Lung (tissue), 12 donors: ENCODE data around the gene BAG1. TPM values are rescaled to one million over a fixed set of nuclear protein-coding genes. Genes with fewer than 3 reads are reported as not detected.

Experiments used
- ATAC-seq: fragments of 200-7000 bp; cut with Tn5 transposase; one replicate; pipeline ENCODE4 v1.9.1; 2020; ENCODE audit warnings: moderate number of reproducible peaks; ENCODE audit not compliant: insufficient read depth, low FRiP score
- DNase-seq, 3 donors: peaks; one replicate each; pipeline ENCODE4 v3.0.0-alpha.2; 2013 to 2017
- H3K27ac ChIP-seq, 2 donors: one replicate each; pipeline ENCODE4 v1.5.1; 2013; ENCODE audit warnings: mild to moderate bottlenecking in 2 of 2, moderate library complexity in 2 of 2, control low read depth in 1 of 2, inconsistent platforms in 1 of 2, low read depth in 1 of 2, low read length in 1 of 2
- H3K27me3 ChIP-seq, 3 donors: one replicate each; pipeline ENCODE4 v1.5.1; 2013; ENCODE audit warnings: low read length in 2 of 3; ENCODE audit not compliant: control insufficient read depth in 3 of 3, insufficient read depth in 3 of 3
- H3K36me3 ChIP-seq, 4 donors: one replicate each; pipeline ENCODE4 v1.5.1; 2013; ENCODE audit warnings: low read length in 4 of 4, mild to moderate bottlenecking in 1 of 4, moderate library complexity in 1 of 4; ENCODE audit not compliant: control insufficient read depth in 4 of 4, insufficient read depth in 4 of 4
- H3K4me1 ChIP-seq, 5 donors: one replicate each; pipeline ENCODE4 v1.5.1; 2013; ENCODE audit warnings: low read length in 5 of 5, mild to moderate bottlenecking in 2 of 5, moderate library complexity in 1 of 5; ENCODE audit not compliant: control insufficient read depth in 5 of 5, insufficient read depth in 5 of 5
- H3K4me3 ChIP-seq: one replicate; pipeline ENCODE4 v1.5.1; 2013; ENCODE audit warnings: mild to moderate bottlenecking, control low read depth, moderate library complexity
- H3K9ac ChIP-seq, 2 donors: one replicate each; pipeline ENCODE4 v1.5.1; 2013; ENCODE audit warnings: low read length in 2 of 2, control low read depth in 1 of 2; ENCODE audit not compliant: insufficient read depth in 1 of 2
- H3K9me3 ChIP-seq, 4 donors: one replicate each; pipeline ENCODE4 v1.5.1; 2013; ENCODE audit warnings: low read length in 3 of 4, mild to moderate bottlenecking in 1 of 4, moderate library complexity in 1 of 4; ENCODE audit not compliant: control insufficient read depth in 4 of 4, insufficient read depth in 3 of 4
- WGBS, 2 donors: extraction: QIAGEN DNeasy Blood & Tissue Kit; methylation state at CpG; one replicate each; pipeline ENCODE4 v1.1.7; 2013; 5-methylcytosine and 5-hydroxymethylcytosine counted together
- polyA plus RNA-seq, 2 donors: library from polyadenylated mRNA; stranded (reverse); fragments of 200-250 nt; gene quantifications; one replicate each; pipeline ENCODE4 v1.2.1, GENCODE V29; 2013
- total RNA-seq, 2 donors: library from RNA; depleted of rRNA in 1 of 2; stranded (reverse); fragments of >200 nt in 1 of 2; gene quantifications; one replicate each; pipeline ENCODE4 v1.2.1, GENCODE V29; 2014 to 2021
- TF ChIP-seq, protein P1 (sequence below): IDR thresholded peaks from 2 replicates; pipeline ENCODE4 v1.5.1; 2012; ENCODE audit warnings: mild to moderate bottlenecking; ENCODE audit errors: control extremely low read depth, extremely low read depth
- donor health status: control.
- donor health status: control.
- donor health status: Bipolar disorder and iron deficiency.
- donor health status: healthy.
- donor health status: DM: yes; HTN: yes; CAD: no.

The BAG1 gene
- total and polyA plus RNA-seq, 4 donors: 84.1 to 135 (median 106) TPM

GRCh38 chr9:33263131-33264002 is 1.1 kb downstream of the BAG1 start:
- H3K27me3 ChIP-seq: no peaks in the 10 kb centered on the region
- H3K9ac ChIP-seq: peak overlapping the region in 1 of 2 donors; percentile 66
- TF ChIP-seq, protein P1, sequence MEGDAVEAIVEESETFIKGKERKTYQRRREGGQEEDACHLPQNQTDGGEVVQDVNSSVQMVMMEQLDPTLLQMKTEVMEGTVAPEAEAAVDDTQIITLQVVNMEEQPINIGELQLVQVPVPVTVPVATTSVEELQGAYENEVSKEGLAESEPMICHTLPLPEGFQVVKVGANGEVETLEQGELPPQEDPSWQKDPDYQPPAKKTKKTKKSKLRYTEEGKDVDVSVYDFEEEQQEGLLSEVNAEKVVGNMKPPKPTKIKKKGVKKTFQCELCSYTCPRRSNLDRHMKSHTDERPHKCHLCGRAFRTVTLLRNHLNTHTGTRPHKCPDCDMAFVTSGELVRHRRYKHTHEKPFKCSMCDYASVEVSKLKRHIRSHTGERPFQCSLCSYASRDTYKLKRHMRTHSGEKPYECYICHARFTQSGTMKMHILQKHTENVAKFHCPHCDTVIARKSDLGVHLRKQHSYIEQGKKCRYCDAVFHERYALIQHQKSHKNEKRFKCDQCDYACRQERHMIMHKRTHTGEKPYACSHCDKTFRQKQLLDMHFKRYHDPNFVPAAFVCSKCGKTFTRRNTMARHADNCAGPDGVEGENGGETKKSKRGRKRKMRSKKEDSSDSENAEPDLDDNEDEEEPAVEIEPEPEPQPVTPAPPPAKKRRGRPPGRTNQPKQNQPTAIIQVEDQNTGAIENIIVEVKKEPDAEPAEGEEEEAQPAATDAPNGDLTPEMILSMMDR: no peak
- DNase-seq (peak; percentile 21 to 35 (median 24)), ATAC-seq (no peak)
- no peaks in the 10 kb centered on the region for H3K9me3 ChIP-seq
- 5 to 6% methylated on average over 25 of the region's 25 CpGs for WGBS, 2 donors
- peaks cover 4 to 18% (median 7%) of the 10 kb centered on the region in 5 donors for H3K4me1 ChIP-seq
- peak overlapping the region; percentile 96 to 98 for H3K27ac ChIP-seq
- peak overlapping the region; percentile 98 for H3K4me3 ChIP-seq
- peaks cover 16 to 44% (median 29%) of the 10 kb centered on the region in 4 donors for H3K36me3 ChIP-seq

GRCh38 chr9:33260372-33260771 is 4.1 kb downstream of the BAG1 start:
- Histone ChIP-seq H3K36me3 (peaks cover 14 to 49% (median 37%) of the 10 kb centered on the region in 4 donors), H3K4me3 (no peak overlapping the region), H3K27ac (no peak overlapping the region), H3K9ac (no peak overlapping the region), H3K4me1 (peaks cover 2 to 12% (median 4%) of the 10 kb centered on the region in 5 donors), H3K27me3 (no peaks in the 10 kb centered on the region), H3K9me3 (no peaks in the 10 kb centered on the region)
- no peak for DNase-seq
- ATAC-seq: no peak
- TF ChIP-seq, protein P1: no peak
- WGBS, 2 donors: 86 to 93% methylated on average over 1 of the region's 1 CpG

DNA sequence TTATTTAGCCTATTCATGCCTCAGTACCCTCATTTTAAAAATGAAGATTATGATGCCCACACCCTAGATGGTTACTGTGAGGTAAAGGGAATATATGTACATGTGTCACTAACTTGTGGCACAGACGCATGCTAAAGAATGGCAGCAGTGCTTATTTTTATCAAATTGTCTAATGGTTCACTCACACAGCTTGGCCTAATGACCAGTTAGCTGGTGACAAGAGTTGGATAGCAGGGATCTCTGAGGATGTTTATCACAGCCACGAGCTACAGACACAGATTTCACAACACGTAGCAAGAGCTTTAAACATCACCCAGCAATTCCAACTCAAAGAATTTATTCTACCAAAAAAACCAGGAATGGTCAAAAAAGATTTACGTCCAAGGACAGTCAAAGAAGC is 7.2 kb downstream of the BAG1 start:
- no peak for ATAC-seq
- Histone ChIP-seq H3K9ac (no peak overlapping the region), H3K4me3 (no peak overlapping the region), H3K27me3 (no peaks in the 10 kb centered on the region), H3K27ac (no peak overlapping the region), H3K9me3 (no peaks in the 10 kb centered on the region), H3K36me3 (peaks cover 22 to 74% (median 51%) of the 10 kb centered on the region in 4 donors), H3K4me1 (no peaks in the 10 kb centered on the region)
- TF ChIP-seq, protein P1: no peak
- 87 to 90% methylated on average over 4 of the region's 4 CpGs for WGBS, 2 donors
- no peak for DNase-seq
